ENCODE results near the gene ZNF605.
"Not testable (repeated sequence)": the region's sequence is repeated elsewhere in the genome, so short reads cannot be mapped to it uniquely, and the experiment has no call there.

Gene ZNF605

DNA sequence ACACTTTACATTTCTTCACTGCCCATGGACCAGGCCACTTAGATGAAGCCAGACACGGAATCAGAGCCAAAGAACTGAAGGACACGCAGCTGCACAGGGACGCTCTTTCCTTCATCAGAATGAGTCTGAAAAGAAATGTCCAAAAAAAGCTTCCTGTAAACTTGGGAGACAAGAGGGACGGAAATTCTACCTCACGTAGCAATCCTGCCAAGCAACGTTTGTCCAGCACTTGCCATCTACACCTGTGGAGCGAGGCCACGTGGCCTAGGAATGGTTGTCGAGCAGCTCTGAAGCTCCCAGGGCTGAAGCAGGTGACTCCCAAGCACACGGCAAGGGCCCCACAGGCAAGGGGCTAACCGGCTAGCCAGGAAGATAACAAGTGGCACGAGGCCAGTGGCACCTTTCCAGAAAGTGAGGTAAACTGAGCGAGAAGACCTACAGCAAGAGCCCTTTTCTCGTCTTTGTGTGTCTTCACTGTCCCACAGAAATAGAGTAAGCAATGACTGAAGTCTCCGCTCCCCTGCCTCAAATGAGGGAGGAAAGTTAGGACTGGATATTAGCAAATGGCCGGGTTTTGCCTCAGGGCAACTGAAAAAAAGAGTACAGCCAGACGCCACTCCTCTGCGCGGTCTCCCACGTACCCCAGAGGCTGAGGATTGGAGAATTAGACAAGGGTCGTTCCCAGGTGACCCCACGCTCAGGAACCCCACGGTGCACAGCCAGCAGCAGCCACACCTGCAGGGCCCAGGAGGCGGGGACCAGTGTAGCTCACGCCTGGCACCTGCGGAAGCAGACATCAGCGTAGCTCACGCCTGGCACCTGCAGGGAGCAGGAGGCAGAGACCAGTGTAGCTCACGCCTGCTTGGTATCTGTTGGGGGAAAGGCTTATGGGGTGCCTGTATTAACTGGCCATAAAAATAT is 7.7 kb downstream of the ZNF605 start:
- no peak for DNase-seq

DNA sequence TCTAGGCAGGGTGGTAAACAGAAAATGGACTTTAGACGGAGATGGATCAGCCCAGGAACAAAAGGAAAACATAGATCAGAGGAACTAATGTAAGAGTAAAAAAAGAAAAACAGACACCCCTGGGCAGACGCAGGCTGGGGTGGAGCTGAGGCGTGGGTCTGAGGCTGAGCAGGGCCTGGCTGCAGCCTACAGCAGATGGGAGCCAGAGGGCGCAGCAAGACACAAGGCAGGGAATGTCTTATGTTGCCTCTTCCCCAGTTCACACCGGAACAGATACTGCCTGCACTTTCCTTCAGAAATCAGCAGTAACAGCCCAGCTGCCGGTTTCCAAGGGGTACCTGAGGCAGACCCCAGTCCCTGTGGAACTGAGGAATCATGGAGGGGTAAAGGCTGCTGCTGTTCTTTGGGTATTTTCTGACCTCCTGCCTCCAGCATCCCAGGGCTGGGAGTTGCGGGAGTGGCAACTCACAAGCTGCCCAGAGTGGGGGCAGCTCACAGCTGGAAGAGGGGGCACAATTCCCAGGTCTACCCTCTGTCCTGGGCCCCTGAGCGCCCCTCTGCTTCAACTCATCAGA is 9.8 kb downstream of the ZNF605 start:
- DNase-seq = no peak

GRCh38 chr12:132945806-132946205 is 10.3 kb downstream of the ZNF605 start:
- DNase-seq = no peak

- DNase-seq = no peak
Observed at GRCh38 chr12:132942611-132943010, 13.5 kb downstream of the ZNF605 start.

- no peak for DNase-seq
Observed at GRCh38 chr12:132941336-132941954, 14.7 kb downstream of the ZNF605 start.

DNA sequence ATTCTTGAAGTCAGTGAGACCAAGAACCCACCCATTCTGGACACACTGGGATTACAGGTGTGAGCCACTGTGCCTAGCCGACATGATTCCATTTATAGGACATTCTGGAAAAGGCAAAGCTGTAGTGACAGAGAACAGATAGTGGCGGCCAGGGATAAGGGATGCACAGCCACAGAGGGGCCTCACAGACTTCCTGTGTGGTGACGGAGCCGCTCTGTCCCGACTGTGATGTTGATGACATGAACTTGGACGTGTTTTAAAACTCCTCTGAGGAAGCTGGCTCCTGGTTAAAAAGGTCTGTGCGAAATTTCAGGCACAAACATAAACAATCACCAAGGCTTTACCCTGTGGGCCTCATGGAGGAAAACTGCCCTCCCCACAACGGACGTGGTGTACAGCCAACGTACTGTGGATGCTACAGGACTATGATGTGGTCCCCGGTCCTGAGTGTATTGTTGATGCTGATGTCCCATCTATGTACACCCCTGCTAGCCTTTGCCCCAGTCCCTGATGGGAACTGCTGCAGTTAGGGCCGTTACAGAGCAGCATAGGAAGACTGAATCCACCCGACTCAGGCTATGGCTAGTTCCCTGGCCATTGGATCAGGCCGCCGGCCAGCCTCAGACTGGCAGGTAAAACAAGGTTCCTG is 15.9 kb downstream of the ZNF605 start:
- DNase-seq = no peak

DNA sequence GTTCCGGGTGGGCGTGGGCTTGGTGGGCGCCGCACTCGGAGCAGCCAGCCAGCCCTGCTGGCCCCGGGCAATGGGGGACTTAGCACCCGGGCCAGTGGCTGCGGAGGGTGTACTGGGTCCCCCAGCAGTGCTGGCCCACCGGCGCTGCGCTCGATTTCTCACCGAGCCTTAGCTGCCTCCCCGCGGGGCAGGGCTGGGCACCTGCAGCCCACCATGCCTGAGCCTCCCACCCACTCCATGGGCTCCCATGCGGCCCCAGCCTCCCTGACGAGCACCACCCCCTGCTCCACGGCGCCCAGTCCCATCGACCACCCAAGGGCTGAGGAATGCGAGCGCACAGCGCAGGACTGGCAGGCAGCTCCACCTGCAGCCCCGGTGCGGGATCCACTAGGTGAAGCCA is 17.3 kb downstream of the ZNF605 start:
- not testable (repeated sequence) for DNase-seq

DNA sequence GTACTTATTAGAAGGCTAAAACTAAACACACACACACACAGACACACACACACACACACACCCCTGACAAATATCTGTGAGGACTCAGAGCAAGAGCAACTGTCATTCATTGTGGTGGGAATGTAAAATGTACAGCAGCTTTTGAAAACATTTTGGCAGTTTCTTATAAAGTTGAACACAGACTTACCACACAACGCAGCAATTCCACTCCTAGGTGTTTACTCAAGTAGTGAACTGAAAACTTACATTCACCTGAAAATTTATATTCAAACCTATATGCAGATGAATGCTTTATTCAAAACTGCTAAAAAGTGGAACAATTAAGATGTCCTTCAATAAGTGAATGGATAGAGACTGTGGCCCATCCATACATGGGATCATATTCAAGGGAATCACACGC is 18.6 kb downstream of the ZNF605 start:
- DNase-seq = no peak

DNA sequence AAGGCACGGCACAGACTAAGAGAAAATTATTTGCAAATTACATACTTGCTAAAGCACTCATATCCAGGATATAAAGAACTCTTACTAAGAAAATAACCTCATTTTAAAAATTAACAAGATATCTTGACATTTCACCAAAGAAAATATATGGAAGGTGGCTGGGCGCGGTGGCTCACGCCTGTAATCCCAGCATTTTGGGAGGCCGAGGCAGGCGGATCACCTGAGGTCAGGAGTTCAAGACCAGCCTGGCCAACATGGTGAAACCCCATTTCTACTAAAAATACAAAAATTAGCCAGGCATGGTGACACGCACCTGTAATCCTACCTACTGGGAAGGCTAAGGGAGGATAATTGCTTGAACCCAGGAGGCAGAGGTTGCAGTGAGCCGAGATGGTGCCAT is 19.2 kb downstream of the ZNF605 start:
- DNase-seq = not testable (repeated sequence)

- no peak for DNase-seq
Observed at GRCh38 chr12:132936163-132936562, 19.9 kb downstream of the ZNF605 start.

DNA sequence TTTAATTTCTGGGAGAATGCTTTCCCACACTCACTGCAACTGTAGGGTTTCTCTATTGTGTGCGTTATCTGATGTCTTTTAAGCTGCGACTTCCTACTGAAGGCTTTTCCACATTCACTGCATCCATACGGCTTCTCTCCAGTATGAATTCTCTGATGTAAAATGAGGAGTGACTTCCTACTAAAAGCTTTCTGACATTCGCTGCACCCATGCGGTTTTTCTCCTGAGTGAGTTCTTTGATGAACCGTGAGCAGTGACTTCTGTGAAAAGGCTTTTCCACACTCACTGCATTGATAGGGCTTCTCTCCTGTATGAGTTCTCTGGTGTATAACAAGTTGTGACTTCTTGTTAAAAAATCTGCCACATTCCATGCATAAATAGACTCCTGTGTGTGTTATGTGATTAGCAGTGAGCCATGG is 29.7 kb downstream of the ZNF605 start:
- DNase-seq = no peak

DNA sequence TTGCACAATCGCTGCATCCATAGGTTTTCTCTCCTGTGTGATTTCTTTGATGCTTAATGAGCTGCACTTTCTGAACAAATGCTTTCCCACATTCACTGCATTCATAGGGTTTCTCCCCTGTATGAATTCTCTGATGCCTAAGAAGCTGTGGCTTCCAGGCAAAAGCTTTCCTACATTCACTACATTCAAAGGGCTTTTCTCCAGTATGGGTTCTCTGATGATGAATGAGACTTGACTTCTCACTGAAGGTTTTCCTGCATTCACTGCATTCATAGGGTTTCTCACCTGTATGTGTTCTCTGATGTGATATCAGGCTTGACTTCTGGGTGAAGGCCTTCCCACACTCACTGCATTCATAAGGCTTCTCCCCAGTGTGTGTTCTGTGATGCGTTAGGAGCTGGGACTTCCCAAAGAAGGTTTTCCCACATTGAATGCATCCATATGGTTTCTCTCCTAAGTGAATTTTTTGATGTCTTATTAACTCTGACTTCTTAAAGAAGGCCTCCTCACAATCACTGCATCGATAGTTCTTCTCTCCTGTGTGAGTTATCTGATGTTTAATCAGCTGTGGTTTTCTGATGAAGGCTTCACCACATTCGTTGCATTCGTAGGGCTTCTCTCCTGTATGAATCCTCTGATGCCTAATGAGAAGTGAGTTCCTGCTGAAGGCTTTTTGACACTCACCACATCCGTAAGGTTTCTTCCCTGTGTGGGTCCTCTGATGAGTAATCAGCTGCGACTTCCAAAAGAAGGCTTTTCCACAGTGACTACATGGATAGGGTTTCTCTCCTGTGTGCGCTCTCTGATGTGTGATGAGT is 30.3 kb downstream of the ZNF605 start:
- DNase-seq = no peak

- DNase-seq = no peak
Observed at GRCh38 chr12:132924356-132924755, 31.8 kb downstream of the ZNF605 start.

GRCh38 chr12:132923356-132923909 is 32.7 kb downstream of the ZNF605 start:
- DNase-seq = no peak

- no peak for DNase-seq
Observed at GRCh38 chr12:132922676-132923075, 33.4 kb downstream of the ZNF605 start.

DNA sequence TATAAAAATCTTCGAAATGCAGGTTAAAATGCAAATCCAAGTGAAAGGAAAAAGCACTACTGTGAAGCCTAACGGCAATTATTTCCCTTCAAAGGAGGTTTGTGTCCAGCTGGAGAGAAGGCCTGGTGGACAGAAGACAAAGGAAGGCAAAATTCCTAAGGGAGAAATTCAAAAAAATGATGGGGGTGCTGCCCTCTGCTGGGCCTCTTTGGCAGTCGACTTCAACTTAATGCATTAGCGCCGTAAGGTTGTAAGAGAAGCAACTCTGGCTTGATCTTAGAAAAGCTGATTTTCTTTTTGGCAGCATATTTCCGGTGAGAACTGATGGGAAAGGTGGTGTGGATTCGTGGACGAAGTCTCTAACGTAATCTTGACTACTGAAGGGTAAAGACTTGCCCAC is 34.4 kb downstream of the ZNF605 start:
- no peak for DNase-seq

- no peak for DNase-seq
Observed at GRCh38 chr12:132918680-132919079, 37.4 kb downstream of the ZNF605 start.

DNA sequence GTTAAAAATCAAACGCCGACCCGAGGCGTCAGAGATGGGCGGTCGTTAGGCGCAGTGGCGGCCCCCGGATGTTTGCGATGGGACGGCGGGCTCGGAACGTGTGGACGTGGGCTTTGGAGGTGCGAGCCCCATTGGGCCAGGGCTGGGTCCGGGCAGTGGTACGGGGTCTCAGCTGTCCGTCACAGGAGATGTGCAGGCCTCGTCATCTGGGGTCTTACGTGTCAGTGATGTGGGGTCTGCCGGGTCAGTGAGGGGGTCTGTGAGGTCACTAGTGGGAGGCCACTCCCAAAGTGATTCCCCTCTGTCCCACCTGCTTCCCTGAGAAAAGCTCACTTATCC is 47.1 kb downstream of the ZNF605 start:
- no peak for DNase-seq

- no peak for DNase-seq
Observed at GRCh38 chr12:132908145-132909029, 47.7 kb downstream of the ZNF605 start.

DNA sequence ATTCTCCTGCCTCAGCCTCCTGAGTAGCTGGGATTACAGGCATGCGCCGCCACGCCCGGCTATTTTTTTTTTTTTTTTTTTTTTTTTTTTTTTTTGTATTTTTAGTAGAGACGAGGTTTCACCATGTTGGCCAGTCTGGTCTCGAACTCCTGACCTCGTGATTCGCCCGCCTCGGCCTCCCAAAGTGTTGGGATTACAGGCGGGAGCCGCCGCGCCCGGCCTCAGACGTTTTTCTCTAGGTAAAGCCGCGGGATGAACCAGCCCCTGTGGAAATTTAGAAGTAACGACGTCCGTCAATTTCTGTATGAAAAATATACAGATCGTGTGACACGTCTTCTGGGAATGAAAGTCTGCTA is 48.3 kb downstream of the ZNF605 start:
- DNase-seq = not testable (repeated sequence)

- no peak for DNase-seq
Observed at GRCh38 chr12:132907216-132907615, 48.9 kb downstream of the ZNF605 start.

Measured in NCI-H1048 (cell line).